ENCODE data around the gene BNC1.
"Not testable (repeated sequence)": the region's sequence is repeated elsewhere in the genome, so short reads cannot be mapped to it uniquely, and the experiment has no call there.

BNC1 gene

GRCh38 chr15:83292317-83292716, 7.9 kb upstream of the BNC1 start:
- no peak for DNase-seq

GRCh38 chr15:83290236-83290635, 5.8 kb upstream of the BNC1 start:
- DNase-seq = no peak

GRCh38 chr15:83289160-83289559, 4.7 kb upstream of the BNC1 start:
- DNase-seq = no peak

GRCh38 chr15:83288381-83288801, 3.9 kb upstream of the BNC1 start:
- no peak for DNase-seq

- DNase-seq = no peak
These were observed 3.1 kb upstream of the BNC1 start for GRCh38 chr15:83287541-83288027.

GRCh38 chr15:83285979-83286553, 1.6 kb upstream of the BNC1 start:
- no peak for DNase-seq

- no peak for DNase-seq
These were observed 967 bp upstream of the BNC1 start for GRCh38 chr15:83285284-83285978.

- no peak for DNase-seq
These were observed 478 bp downstream of the BNC1 start for GRCh38 chr15:83283813-83284558.

GRCh38 chr15:83283138-83283812, 1.2 kb downstream of the BNC1 start:
- peak; percentile 21 for DNase-seq

GRCh38 chr15:83282776-83283137, 1.7 kb downstream of the BNC1 start:
- DNase-seq = no peak

GRCh38 chr15:83282141-83282540, 2.3 kb downstream of the BNC1 start:
- DNase-seq = no peak

- no peak for DNase-seq
These were observed 6.3 kb downstream of the BNC1 start for GRCh38 chr15:83278191-83278590.

GRCh38 chr15:83276661-83277060, 7.8 kb downstream of the BNC1 start:
- DNase-seq = no peak

- no peak for DNase-seq
These were observed 9.1 kb downstream of the BNC1 start for GRCh38 chr15:83275412-83275811.

- DNase-seq = no peak
These were observed 14.3 kb downstream of the BNC1 start for GRCh38 chr15:83270176-83270575.

GRCh38 chr15:83268147-83268546, 16.3 kb downstream of the BNC1 start:
- DNase-seq = no peak

- DNase-seq = no peak
These were observed 21.7 kb downstream of the BNC1 start for GRCh38 chr15:83262594-83263315.

GRCh38 chr15:83262181-83262580, 22.3 kb downstream of the BNC1 start:
- not testable (repeated sequence) for DNase-seq

- DNase-seq = no peak
These were observed 33.7 kb downstream of the BNC1 start for GRCh38 chr15:83250781-83251180.

- DNase-seq = no peak
These were observed 35.5 kb downstream of the BNC1 start for GRCh38 chr15:83249030-83249343.

GRCh38 chr15:83248151-83249029, 36.1 kb downstream of the BNC1 start:
- DNase-seq = peak; percentile 81

GRCh38 chr15:83243634-83244033, 40.8 kb downstream of the BNC1 start:
- no peak for DNase-seq
